GM19240 (cell line): ENCODE measurements around the gene MYO9A.

Experiments used
- DNase-seq: peaks from one replicate; pipeline ENCODE4 v3.0.0; 2011; ENCODE audit warnings: low spot score; ENCODE audit not compliant: insufficient read length

MYO9A gene

DNA sequence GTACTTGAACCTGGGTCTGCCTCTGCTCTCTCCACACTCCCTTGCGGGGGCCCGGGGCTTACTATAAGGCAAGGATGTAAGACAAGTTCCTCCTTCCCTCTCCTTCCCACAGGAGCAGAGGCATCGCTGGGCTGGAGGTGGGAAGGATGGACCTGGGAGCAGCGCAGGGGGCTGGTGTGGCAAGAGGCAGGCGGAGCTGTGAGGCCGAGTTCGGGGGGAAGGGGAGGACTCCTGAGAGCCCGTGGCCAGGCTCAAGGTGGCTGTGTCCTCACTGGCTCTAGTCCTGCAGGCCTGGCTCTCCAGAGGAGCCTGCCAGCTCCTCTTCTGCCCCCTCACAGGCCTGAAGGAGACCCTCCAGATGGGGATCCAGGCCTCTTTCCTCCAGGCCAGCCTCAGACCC is 308.6 kb downstream of the MYO9A start:
- DNase-seq = no peak

- DNase-seq = no peak
Measured at GRCh38 chr15:71808311-71809020, 309.5 kb downstream of the MYO9A start.

DNA sequence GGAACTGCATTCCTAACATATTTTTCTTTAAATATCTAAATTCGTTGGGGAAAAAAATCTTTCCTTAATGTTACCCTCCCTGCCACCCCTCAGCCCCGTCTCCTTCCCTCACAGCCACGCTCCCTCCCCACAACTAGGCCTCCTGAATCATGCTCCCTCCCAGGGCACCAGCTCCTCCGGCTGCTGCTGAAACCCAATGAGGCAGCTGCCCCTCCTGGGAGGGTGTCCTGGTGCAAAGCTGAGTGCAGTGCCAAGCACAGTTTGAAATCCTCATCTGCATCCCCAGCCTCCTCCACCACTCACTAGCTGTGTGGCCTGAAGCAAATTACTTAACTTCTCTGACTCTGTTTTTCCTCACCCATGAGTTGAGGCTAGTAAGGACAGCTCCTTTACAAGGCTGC is 310.3 kb downstream of the MYO9A start:
- DNase-seq = no peak

DNA sequence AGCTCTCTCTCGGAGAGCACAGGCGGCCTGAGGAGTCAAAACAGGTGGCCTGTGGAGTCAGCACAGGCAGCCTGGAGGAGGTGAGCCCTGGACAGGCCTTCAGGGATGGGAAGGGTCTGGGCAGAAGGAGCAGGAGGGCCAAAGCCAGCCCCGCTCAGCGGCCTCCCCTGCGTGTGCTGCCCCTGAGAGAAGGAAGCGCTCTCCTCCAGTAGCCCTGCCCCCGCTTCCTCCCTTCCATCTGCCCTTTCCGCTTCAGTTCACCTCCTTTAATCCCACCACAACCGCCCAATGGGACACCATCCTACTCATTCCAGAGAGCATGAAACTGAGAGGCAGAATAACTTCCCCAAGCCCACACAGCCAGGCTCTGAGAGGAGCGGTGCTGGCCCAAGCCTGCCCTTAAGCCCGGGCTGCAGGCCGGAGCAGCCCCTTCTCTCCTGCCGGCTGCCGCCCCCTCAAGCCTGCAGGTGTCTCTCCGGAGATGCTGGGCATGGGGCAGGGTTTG is 310.8 kb downstream of the MYO9A start:
- DNase-seq = no peak

DNA sequence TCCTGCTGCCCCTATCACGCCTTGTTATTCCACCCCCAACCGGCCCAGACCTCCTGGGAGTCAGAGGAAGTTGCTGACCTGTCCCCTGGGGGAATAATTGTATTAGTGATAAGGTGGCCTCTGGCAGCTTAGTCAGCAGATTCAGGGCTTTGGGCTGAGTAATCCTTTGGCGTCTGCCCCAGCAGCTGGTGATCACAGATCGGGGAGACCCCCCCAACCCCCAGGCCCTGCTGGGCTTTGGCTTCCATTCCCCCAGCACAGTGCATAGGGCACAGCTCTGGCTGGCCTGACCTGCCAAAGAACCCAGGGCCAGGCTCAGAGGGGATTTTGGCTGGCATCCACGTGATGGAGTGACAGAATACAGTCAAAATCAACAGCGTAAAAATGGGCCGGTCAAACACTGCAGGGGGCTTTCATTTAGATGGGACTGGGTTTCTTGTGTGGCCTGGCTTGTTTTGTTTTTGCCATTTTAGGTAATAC is 311.5 kb downstream of the MYO9A start:
- DNase-seq = no peak

DNA sequence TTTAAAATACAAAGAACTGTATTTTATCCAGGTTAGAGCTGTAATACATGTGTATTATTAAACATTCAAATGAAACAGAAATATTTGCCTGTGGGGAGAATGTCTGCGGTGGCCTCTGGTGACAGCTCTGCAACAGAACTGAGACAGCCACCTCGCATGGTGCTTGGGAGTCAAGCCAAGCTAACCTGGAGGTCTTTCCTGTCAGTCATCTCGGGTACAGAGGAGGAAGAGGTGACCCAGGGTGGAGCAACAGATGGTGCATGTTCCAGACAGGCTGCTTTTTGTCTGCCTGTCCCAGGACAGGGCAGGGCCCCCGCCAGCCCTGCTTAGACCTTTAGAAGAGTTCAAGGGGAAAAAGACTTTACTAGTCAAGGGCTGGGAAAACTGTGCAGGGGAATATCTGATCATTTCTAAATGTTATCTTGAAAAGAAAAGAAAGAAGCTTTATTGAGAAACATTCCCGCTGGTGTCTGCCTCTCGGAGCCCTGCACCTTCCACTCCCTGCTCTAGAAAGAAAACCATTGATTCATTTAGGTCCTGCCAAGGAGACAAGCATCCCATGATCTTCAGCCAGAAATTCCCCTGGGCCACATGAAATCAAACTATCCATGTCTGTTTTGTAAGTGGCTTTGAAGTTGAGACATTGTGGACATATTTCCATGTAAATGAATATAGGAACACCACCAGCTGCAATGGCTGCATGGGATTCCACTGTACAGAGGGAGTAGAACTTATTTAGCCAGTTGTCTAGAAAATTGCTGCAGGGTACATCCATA is 313.1 kb downstream of the MYO9A start:
- DNase-seq = no peak

DNA sequence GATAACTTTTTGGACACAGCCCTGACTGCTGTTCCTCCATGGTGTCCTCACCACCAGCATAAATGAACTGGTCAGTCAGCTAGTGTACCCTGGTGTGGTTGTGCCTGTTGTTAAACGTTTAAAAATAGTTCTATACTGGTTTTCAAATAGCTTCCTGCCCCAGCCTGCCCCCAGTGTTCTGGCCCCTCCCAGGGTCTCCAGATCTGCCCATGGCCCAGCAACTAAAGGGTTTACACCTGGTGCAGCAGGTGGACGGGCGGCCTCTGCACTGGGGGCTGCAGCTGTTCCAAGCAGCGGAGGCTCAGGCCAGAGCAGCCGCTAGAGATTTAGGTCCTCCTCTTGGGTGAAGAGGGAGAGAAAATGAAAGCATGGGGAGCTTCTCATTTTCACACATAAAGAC is 313.7 kb downstream of the MYO9A start:
- DNase-seq = no peak

DNA sequence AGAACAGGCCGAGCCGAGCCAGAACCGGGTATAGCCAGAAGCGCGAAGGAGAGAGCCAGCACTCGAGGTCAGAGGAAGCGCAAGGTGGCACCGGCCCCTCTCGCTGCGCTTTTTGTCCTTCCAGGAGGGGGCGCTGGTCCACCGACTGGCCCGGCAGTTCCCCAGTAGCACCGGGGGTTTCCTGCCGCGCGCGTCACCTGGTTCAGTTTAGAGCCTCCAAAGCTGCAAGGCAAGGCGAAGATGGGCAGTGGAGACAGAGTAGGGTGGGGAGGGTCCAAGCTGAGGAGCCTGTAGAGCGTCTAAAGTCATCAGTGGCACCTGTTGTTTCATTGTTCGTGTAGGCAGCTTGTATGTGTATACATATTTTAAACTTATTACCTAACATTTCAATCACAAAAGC is 315.2 kb downstream of the MYO9A start:
- DNase-seq = no peak

DNA sequence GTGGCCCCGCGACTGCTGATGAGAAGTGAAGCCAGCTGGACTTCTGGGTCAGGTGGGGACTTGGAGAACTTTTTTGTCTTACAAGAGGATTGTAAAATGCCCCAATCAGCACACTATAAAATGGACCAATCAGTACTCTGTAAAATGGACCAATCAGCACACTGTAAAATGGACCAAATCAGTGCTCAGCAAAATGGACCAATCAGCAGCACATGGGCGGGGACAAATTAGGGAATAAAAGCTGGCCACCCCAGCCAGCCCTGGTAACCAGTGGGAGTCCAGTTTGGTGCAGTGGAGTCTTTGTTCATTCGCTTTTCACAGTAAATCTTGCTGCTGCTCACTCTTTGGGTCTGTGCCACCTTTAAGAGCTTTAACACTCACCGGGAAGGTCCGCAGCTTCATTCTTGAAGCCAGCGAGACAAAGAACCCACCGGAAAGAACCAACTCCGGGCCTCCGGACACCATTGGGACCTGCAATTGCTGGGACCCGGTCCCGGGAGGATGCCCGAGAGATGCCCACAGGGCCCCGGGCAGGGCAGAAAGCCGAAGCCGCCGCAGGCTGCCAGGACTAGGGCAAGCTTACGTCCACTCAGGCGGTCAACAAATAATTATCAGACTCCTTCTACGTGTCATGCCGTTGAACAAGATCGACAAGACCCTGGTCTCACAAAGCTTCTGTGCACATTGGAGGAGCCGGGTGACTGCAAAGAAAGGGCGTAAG is 315.9 kb downstream of the MYO9A start:
- DNase-seq = no peak

- peak; percentile 38 for DNase-seq
Measured at GRCh38 chr15:71800835-71801745, 316.9 kb downstream of the MYO9A start.

DNA sequence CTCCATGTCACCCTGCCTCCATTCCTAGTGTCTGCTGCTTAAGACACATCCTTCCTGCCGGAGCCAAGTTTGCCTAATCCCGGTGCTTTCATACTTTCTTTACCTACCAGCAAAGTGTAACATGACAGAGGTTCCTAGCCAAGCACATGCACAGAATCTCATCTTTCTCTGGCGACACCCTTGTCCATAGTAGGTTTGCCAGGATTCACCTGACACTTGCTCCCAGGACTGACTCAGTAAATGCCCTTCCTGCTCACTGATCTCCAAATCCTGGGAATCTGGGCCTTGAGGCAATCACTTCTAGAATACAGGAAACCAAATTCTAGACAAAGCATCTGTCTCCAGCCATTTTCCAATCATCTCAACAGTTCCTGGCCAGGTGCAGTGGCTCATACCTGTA is 317.8 kb downstream of the MYO9A start:
- DNase-seq = no peak

GRCh38 chr15:71798641-71799040 is 319.3 kb downstream of the MYO9A start:
- no peak for DNase-seq

DNA sequence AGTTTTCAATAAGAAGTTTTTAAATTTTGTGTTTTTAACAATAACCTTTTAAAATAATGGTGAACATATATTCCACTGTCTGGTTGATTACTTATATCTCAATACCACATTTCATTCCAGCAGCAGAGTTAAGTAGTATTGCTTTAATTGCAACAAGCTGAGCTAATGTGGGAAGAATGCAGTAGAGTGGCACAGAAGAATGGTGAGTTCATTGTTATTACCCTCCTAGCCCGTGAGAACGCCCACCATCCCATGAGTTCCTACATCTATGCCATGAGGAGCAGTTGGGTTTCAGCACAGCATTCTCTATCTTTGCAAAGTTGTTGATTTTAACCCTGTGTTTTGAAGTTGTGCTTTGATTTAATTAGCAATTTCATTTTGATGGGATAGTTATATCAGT is 325.4 kb downstream of the MYO9A start:
- no peak for DNase-seq

- no peak for DNase-seq
Measured at GRCh38 chr15:71791975-71792374, 326.0 kb downstream of the MYO9A start.

- no peak for DNase-seq
Measured at GRCh38 chr15:71790081-71790480, 327.9 kb downstream of the MYO9A start.

- no peak for DNase-seq
Measured at GRCh38 chr15:71789616-71790015, 328.3 kb downstream of the MYO9A start.

DNA sequence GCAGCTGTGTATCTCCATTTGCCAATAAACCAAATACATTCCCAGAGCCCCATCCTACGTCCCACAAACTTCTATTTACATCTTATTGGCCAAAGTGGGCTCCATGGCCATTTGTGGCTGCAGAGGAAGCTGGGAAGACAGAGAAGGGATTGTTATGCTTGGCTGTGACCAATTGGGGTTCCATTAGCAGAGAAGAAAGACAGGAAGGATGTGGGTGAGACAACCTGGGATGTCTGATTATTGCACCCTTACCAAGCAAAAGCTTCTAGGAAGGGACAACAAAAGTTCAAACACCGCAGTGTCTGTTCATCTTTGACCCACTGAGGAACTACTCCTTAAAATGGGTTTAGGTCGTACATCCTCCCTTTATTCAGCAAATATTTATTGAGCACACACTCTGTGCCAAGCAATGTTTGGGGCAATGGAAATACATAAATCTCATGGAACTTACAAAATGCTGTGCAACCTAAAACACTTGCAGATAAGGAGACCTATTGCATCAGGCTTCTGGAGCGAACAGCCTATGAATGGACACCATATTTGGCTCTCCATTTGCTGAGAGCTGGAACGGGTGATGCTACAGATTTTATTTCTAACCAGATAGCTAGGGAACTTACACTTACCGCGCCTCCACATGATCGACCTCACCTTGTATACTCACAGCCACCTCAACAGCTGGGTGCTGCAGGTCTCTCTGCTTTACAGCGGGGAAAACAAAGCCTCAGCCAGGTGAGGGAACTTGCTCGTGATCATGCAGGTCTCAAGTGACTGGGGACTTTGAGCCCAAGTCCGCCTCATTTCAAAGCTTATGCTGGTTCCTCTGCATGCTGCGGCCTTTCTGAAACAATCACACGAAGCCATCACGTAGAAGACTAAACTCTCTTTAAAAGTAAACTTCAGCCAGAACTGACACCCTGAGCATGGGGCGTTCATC is 329.0 kb downstream of the MYO9A start:
- no peak for DNase-seq

DNA sequence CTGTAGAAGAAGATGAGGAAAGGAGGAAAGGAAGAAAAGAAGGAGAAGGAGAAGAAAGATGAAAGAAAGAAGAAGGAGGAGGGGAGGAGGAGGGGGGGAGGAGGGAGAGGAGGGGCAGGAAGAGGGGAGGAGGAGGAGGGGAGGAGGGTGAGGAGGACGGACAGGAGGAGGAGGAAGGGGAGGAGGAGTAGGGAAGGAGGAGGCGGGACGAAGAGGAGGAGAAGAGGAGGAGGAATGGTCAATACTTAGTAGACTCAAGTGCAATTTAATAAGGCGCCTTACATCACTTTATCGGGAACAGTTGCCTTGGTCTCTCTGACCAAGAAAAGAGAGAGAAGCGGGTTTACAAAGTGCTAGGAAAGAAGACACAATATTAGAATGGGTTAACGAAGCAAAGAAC is 331.3 kb downstream of the MYO9A start:
- DNase-seq = no peak

DNA sequence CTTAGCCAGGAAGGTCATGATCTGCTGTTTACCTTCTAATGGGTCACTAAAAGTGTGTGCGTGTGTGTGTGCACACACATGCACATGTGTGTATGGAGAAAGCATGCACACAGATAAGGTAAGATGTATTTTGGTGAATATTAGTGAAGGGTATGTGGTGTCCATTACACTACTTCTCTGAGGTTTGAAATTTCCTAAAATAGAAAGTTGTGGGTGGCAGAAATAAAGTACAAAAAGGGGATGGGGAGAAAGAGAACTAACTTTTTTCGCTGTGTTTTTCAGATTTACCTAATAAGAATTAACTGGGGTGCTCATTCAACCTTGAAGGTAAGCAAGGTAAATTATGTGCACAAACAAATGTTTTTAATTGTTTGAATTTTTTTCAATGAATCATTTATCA is 332.0 kb downstream of the MYO9A start:
- no peak for DNase-seq

DNA sequence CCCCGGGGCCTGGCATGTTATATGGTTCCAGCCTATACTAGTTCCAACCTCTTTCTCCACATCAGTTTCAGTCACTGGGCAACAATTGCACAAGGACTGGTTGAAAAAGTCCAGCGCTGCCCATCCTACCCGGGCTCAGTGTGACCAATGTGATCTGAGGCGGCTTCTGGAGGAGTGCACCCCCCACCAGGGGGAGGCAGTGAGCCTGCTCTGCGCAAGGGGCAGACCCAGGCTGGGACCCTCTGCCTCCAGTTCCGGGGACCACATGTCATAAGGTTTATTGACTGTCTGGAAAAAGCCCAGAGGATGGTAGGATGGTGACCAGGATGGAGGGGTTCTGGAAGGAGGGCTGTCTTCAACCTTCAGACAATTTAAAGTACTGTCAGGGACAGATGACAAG is 333.2 kb downstream of the MYO9A start:
- DNase-seq = no peak
